LNCaP clone FGC (cell line): Measurements from ENCODE around the gene EHD4.

Experiments used
- DNase-seq: peaks from one replicate; pipeline ENCODE4 v3.0.0-alpha.2; 2011; ENCODE audit warnings: low read depth
- H3K4me3 ChIP-seq: 2 replicates; pipeline ENCODE4 v1.5.1; 2011; ENCODE audit warnings: mild to moderate bottlenecking, low read depth, low read length, control low read depth
- CTCF ChIP-seq: IDR thresholded peaks from 2 replicates; pipeline ENCODE4 v1.5.1; 2012; ENCODE audit warnings: mild to moderate bottlenecking; ENCODE audit not compliant: control insufficient read depth, insufficient read depth; ENCODE audit errors: extremely low read depth

EHD4 gene

GRCh38 chr15:41919954-41920538 is 52.3 kb downstream of the EHD4 start:
- no peak overlapping the region for H3K4me3 ChIP-seq
- DNase-seq = peak; percentile 59
- no peak for TF ChIP-seq CTCF

- TF ChIP-seq CTCF = no peak
- DNase-seq = no peak
- no peak overlapping the region for H3K4me3 ChIP-seq
Measured at GRCh38 chr15:41919201-41919820, 53.0 kb downstream of the EHD4 start.

- TF ChIP-seq CTCF = no peak
- DNase-seq = no peak
- H3K4me3 ChIP-seq = no peak overlapping the region
Measured at GRCh38 chr15:41918506-41919126, 53.7 kb downstream of the EHD4 start.

GRCh38 chr15:41917767-41918430 is 54.5 kb downstream of the EHD4 start:
- no peak overlapping the region for H3K4me3 ChIP-seq
- no peak for DNase-seq
- no peak for TF ChIP-seq CTCF

- no peak for DNase-seq
- H3K4me3 ChIP-seq = no peak overlapping the region
- TF ChIP-seq CTCF = no peak
Measured at GRCh38 chr15:41915255-41915994, 56.9 kb downstream of the EHD4 start.

GRCh38 chr15:41914411-41914810 is 57.9 kb downstream of the EHD4 start:
- no peak for DNase-seq

More at GRCh38 chr15:41914411-41914810, 57.9 kb downstream of the EHD4 start:
- H3K4me3 ChIP-seq = no peak overlapping the region
- no peak for TF ChIP-seq CTCF
